Upper lobe of left lung (tissue), 6 donors: Measurements from ENCODE around the gene UNC79. TPM values are rescaled to one million over a fixed set of nuclear protein-coding genes. Genes with fewer than 3 reads are reported as not detected.

Source experiments
- ATAC-seq, 2 donors: fragments of 200-7000 bp; cut with Tn5 transposase; one replicate each; pipeline ENCODE4 v1.9.1; 2022; ENCODE audit warnings: mild to moderate bottlenecking in 2 of 2, moderate library complexity in 2 of 2; ENCODE audit not compliant: low FRiP score in 2 of 2
- DNase-seq, 2 donors: peaks; one replicate each; pipeline ENCODE4 v3.0.0-alpha.2; 2019 to 2020
- H3K27ac ChIP-seq, 4 donors: fragments of 200-600 bp; sonication (generic); one replicate each; pipeline ENCODE4 v1.5.1; 2016 to 2019
- H3K27me3 ChIP-seq, 4 donors: fragments of 200-600 bp; sonication (generic); one replicate each; pipeline ENCODE4 v1.5.1; 2017 to 2019
- H3K36me3 ChIP-seq, 4 donors: fragments of 200-600 bp; sonication (generic); one replicate each; pipeline ENCODE4 v1.5.1; 2016 to 2019
- H3K4me1 ChIP-seq, 4 donors: fragments of 200-600 bp; sonication (generic); one replicate each; pipeline ENCODE4 v1.5.1; 2018 to 2019
- H3K4me3 ChIP-seq, 4 donors: fragments of 200-600 bp; sonication (generic); one replicate each; pipeline ENCODE4 v1.5.1; 2017 to 2019; ENCODE audit warnings: mild to moderate bottlenecking in 2 of 4, moderate library complexity in 1 of 4
- H3K9me3 ChIP-seq, 4 donors: fragments of 200-600 bp; sonication (generic); one replicate each; pipeline ENCODE4 v1.5.1; 2018 to 2019
- CTCF ChIP-seq, 6 experiments: fragments of 450-650 bp in 4 of 6; fragments of 200-600 bp in 2 of 6; sonication (generic) in 2 of 6; IDR thresholded peaks; one replicate each; pipeline ENCODE4 v1.5.1; 2016 to 2019; ENCODE audit warnings: antibody characterized with exemption in 6 of 6
- EP300 ChIP-seq, 4 donors: sonication (generic); formaldehyde crosslinking; IDR thresholded peaks; one replicate each; pipeline ENCODE4 v1.5.1; 2017; ENCODE audit warnings: antibody characterized with exemption in 4 of 4, control low read depth in 2 of 4
- POLR2A ChIP-seq, 4 donors: fragments of 450-650 bp; IDR thresholded peaks; one replicate each; pipeline ENCODE4 v1.5.1; 2016 to 2017; ENCODE audit warnings: antibody characterized with exemption in 4 of 4, mild to moderate bottlenecking in 2 of 4
- POLR2AphosphoS5 ChIP-seq, 2 donors: sonication (generic); formaldehyde crosslinking; IDR thresholded peaks; one replicate each; pipeline ENCODE4 v1.5.1; 2017; ENCODE audit warnings: antibody characterized with exemption in 2 of 2
- WGBS, 2 donors: methylation state at CpG; one replicate each; pipeline ENCODE4 v1.1.5; 2017 to 2018; 5-methylcytosine and 5-hydroxymethylcytosine counted together
- total RNA-seq, 6 donors: library from RNA; depleted of rRNA in 4 of 6; stranded (reverse); fragments of >200 nt in 4 of 6; gene quantifications; one replicate each; pipeline versions ENCODE4 v1.1.0 to v1.2.1, GENCODE V29; 2016 to 2021
- donor health status: DM: no; HTN: no; CAD: no; lungs with moderate emphysema.
- donor health status: DM: no; HTN: yes; CAD: no; lungs with severe emphysema.

The UNC79 gene
- total RNA-seq, 6 donors from 2014 or later: 0.09 to 1.0 (median 0.14) TPM

DNA sequence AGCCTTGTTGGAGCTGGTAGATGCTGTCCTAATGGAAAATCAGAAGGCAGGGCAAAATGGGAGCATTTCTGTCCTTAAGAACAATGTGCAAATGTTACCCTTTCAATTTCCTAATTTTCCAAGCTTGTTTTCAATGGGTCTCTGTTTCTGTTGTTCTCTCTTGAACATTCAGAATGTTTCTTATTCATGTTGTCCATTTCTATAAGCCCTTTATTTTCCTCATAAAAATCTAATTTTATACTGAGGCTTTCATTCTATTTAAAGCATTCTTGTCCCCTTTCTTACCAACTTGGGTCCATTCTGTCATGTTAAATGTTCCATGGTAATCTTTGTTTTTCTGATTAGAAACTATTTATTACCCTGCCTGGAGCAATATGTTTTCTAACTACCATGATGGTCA is 232.6 kb downstream of the UNC79 start:
- H3K27me3 ChIP-seq: no peaks in the 10 kb centered on the region
- no peak overlapping the region for H3K4me3 ChIP-seq
- no peak for DNase-seq
- H3K4me1 ChIP-seq: no peaks in the 10 kb centered on the region
- no peak for ATAC-seq
- peaks cover 6 to 19% (median 14%) of the 10 kb centered on the region in 4 donors for H3K9me3 ChIP-seq
- TF ChIP-seq POLR2A (IDR thresholded peaks at IDR 0.05): no peak
- TF ChIP-seq POLR2AphosphoS5 (IDR thresholded peaks at IDR 0.05): no peak
- TF ChIP-seq CTCF (IDR thresholded peaks at IDR 0.05): no peak
- no peak for TF ChIP-seq EP300 (IDR thresholded peaks at IDR 0.05)
- no peak overlapping the region for H3K27ac ChIP-seq
- H3K36me3 ChIP-seq: no peaks in the 10 kb centered on the region

- H3K9me3 ChIP-seq: peaks cover 6 to 19% (median 14%) of the 10 kb centered on the region in 4 donors
- ATAC-seq: no peak
- H3K27ac ChIP-seq: no peak overlapping the region
- TF ChIP-seq POLR2A (IDR thresholded peaks at IDR 0.05) (no peak), EP300 (IDR thresholded peaks at IDR 0.05) (no peak), CTCF (IDR thresholded peaks at IDR 0.05) (no peak), POLR2AphosphoS5 (IDR thresholded peaks at IDR 0.05) (no peak)
- H3K27me3 ChIP-seq: no peaks in the 10 kb centered on the region
- H3K36me3 ChIP-seq: no peaks in the 10 kb centered on the region
- no peak overlapping the region for H3K4me3 ChIP-seq
- no peaks in the 10 kb centered on the region for H3K4me1 ChIP-seq
- no peak for DNase-seq
Measured at GRCh38 chr14:93665169-93665568, 234.4 kb downstream of the UNC79 start.

- H3K4me1 ChIP-seq: no peaks in the 10 kb centered on the region
- H3K9me3 ChIP-seq: peaks cover 1 to 12% (median 7%) of the 10 kb centered on the region in 4 donors
- WGBS, 2 donors: 70 to 74% methylated on average over 4 of the region's 4 CpGs
- H3K36me3 ChIP-seq: no peaks in the 10 kb centered on the region
- ATAC-seq (no peak), DNase-seq (no peak)
- no peak overlapping the region for H3K27ac ChIP-seq
- no peak overlapping the region for H3K4me3 ChIP-seq
- no peaks in the 10 kb centered on the region for H3K27me3 ChIP-seq
- TF ChIP-seq CTCF (IDR thresholded peaks at IDR 0.05) (no peak), EP300 (IDR thresholded peaks at IDR 0.05) (no peak), POLR2A (IDR thresholded peaks at IDR 0.05) (no peak), POLR2AphosphoS5 (IDR thresholded peaks at IDR 0.05) (no peak)
Measured at GRCh38 chr14:93669632-93670031, 238.9 kb downstream of the UNC79 start.

- no peak overlapping the region for H3K4me3 ChIP-seq
- DNase-seq: no peak
- no peaks in the 10 kb centered on the region for H3K27me3 ChIP-seq
- WGBS, 2 donors: 92 to 94% methylated on average over 1 of the region's 1 CpG
- no peak overlapping the region for H3K27ac ChIP-seq
- H3K4me1 ChIP-seq: no peaks in the 10 kb centered on the region
- no peak for TF ChIP-seq POLR2AphosphoS5 (IDR thresholded peaks at IDR 0.05)
- no peak for TF ChIP-seq CTCF (IDR thresholded peaks at IDR 0.05)
- TF ChIP-seq POLR2A (IDR thresholded peaks at IDR 0.05): no peak
- TF ChIP-seq EP300 (IDR thresholded peaks at IDR 0.05): no peak
- ATAC-seq: no peak
- no peaks in the 10 kb centered on the region for H3K9me3 ChIP-seq
- no peaks in the 10 kb centered on the region for H3K36me3 ChIP-seq
Measured at GRCh38 chr14:93674343-93674742, 243.6 kb downstream of the UNC79 start.

DNA sequence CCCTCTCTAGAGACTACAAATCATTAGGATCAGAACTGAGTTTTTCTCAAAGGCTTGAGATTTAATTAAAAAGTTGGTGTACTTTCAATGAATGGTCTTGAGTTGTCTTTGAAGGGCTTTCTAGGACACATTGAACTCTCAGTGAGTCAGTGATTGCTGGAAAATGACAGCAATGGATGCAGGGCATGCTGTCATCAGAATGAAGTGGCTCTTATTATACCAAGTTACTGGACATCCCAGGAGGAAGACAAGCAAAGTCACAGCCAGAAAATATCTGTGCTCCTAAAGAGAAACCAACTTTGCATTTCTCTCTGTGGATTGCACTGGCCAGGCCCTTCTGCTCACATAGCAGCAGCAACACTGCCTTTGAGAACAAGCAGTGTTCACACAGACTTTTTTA is 244.9 kb downstream of the UNC79 start:
- no peaks in the 10 kb centered on the region for H3K4me1 ChIP-seq
- DNase-seq (no peak), ATAC-seq (no peak)
- no peak overlapping the region for H3K4me3 ChIP-seq
- no peak overlapping the region for H3K27ac ChIP-seq
- no peaks in the 10 kb centered on the region for H3K27me3 ChIP-seq
- H3K9me3 ChIP-seq: no peaks in the 10 kb centered on the region
- TF ChIP-seq POLR2A (IDR thresholded peaks at IDR 0.05) (no peak), EP300 (IDR thresholded peaks at IDR 0.05) (no peak), CTCF (IDR thresholded peaks at IDR 0.05) (no peak), POLR2AphosphoS5 (IDR thresholded peaks at IDR 0.05) (no peak)
- H3K36me3 ChIP-seq: no peaks in the 10 kb centered on the region
